Measurements from ENCODE around the gene ZCCHC9.

ZCCHC9 gene

GRCh38 chr5:81360640-81361039, 59.3 kb downstream of the ZCCHC9 start:
- no peak for DNase-seq

GRCh38 chr5:81361600-81361999, 60.2 kb downstream of the ZCCHC9 start:
- no peak for DNase-seq
